ENCODE data around the gene GTPBP3.
"Not testable (repeated sequence)": the region's sequence is repeated elsewhere in the genome, so short reads cannot be mapped to it uniquely, and the experiment has no call there.

GTPBP3 gene, protein sequence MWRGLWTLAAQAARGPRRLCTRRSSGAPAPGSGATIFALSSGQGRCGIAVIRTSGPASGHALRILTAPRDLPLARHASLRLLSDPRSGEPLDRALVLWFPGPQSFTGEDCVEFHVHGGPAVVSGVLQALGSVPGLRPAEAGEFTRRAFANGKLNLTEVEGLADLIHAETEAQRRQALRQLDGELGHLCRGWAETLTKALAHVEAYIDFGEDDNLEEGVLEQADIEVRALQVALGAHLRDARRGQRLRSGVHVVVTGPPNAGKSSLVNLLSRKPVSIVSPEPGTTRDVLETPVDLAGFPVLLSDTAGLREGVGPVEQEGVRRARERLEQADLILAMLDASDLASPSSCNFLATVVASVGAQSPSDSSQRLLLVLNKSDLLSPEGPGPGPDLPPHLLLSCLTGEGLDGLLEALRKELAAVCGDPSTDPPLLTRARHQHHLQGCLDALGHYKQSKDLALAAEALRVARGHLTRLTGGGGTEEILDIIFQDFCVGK

DNA sequence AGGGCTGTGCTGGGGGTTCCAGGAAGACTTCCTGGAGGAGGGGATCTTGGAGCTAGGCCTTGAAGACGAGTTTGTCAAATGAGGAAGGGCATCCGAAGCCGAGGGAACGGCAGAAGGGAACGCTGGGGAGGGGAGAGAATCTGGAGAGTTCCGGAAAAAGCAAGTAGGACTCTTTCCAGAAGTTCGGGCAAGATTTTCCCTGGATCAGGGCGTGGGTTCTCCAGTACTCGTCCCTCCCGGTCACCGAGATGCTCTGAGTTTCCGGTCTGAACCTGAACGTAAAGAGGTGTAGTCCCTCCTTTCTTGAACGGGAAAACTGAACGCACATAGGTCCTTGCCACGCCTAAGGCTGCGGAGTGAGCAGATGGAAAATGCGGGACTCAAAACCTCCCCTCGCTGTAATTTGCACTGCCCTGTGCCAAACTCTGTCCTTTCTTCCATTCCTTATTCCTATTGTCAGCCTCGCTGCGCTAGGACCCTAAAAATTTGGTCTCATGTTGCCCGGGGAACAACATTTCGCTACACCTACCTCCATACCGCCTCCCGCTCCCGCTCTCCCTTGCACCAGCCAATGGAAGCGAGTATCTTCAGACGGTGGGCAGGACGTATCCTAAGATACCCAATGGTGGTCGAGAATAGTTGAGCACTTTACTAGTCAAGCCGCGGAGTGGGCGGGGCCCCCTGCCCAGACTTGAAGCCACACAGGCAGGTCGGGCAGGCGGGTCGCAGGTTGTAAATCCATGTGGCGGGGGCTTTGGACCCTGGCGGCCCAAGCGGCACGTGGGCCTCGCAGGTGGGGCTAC lies at the start of gene GTPBP3:
Gene GTPBP3, plus strand, starts transcription at position 682 of the 803 bp plus-strand sequence. Its CDS starts 59 bp downstream, at position 741.
- peak; percentile 99 for DNase-seq

DNA sequence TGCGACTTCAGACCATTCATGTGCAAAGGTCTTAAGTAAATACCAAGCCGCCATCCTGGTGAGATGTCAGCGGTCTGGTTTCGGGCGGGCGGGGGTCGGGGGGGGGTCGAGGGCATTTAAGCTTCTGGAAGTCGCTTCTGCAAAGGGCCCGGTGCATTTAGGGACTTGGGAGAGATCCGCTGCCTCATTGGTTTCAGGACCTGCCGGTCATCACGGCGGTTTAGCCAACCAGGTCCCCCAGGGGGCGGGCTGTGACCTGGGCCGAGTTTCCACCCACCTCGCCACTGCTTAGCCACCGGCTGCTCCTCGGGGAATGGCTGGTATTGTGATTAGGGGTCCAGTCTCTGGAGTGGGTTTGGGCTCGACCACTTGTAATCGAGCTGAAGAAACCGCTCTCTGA lies 47.9 kb upstream of the GTPBP3 start:
- DNase-seq: peak; percentile 93

DNA sequence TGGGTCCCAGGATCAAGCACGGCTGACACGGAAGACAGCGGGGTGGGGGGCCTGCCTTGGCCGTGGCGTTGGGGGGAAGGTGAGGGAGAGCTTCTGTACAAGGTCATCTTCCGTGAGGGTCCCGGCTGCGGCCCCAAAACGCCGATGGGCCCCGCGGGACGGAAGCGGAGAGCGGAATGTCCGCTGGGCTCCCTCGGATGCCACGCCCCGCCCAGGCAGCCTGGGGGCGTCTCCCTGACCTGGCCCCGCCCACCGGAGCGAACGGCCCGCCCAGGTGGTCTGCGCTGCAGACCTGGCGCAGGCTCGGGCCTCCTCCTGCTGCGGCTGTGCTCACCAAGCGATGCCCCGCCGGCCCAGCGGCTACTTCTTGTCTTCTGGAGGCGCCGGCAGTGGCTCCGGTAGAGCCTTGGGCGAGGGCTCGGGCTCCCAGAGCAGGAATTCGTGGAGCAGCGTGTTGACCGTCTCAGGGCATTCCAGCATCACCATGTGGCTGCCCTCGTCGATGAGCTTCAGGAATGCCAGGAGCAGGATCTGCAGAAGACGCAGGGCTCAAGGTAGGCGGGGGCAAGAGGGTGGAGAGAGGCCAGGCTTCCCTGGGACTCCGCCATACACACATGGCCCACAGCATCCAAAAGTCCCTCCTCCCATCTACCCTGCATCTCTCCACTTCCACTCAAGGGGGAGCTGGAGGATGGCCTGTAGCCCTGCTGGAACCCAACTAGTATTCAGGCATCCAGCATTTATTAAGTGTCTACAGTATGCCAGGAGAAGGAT lies 44.9 kb upstream of the GTPBP3 start:
- peak; percentile 97 for DNase-seq

DNA sequence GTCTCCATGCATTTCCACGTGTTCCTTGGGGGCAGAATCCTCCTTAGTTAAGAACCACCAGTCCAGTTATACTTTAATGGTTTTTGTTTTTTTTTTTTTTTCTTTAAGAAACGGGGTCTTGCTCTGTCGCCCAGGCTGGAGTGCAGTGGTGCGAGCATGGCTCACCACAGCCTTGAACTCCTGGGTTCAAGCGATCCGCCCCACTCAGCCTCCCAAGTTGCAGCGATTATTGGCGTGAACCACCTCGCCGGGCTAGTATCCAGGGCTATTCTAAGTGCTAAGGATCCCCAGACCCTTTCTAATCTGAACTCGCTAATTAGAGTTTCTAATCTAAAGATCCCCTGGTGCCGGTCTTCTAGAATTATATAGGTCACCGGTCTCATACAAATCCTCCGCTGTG lies 43.7 kb upstream of the GTPBP3 start:
- no peak for DNase-seq

DNA sequence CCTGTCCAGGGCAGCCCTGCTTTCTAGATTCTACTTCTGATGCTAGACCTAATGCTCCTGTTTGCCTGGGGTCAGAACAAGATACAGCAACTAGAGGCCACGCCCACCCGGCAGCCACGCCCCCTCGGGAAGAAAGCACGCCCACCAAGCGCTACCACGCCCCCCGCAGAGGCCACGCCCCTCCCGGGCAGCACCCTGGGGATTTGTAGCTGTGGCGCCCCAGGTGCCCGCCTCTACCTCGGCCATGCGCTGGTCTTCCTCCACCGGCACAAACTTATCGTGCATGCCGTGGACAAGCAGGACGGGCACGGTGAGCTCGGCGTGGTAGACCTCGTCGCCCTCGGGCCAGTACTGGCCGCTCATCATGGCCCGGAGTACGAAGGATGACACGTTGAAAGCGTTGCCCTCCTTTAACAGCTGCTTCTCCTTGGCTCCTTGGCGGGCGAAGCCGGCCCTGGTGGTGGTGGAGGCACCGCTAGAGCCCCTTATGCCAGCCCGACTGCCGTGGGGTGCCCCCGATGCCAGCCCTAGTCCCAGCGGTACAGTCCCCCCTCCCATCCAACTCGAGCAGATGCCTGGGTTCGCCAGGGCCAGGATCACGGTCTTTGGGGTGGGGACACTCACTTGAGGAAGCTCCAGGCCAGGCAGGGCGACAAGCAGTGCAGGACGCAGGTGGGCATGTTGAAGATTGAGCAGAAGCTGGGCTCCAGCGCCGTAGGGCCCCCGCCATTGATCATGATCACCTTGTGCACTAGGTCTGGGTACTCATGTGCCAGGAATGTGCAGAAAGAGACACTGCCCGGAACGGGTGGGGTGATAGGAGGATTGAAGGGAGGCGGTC lies 43.1 kb upstream of the GTPBP3 start:
- DNase-seq: peak; percentile 88

DNA sequence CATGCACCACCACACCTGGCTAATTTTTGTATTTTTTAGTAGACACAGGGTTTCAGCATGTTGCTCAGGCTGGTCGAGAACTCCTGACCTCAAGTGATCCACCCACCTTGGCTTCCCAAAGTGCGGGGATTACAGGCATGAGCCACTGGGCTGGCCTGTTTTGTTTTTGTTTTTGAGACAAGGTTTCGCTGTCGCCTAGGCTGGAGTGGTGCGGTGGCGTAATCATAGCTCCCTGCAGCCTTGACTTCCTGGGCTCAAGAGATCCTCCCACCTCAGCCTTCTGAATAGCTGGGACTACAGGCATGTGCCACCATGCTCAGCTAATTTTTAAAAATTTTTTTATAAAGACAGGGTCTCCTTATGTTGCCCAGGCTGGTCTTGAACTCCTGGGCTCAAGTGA lies 41.8 kb upstream of the GTPBP3 start:
- not testable (repeated sequence) for DNase-seq

DNA sequence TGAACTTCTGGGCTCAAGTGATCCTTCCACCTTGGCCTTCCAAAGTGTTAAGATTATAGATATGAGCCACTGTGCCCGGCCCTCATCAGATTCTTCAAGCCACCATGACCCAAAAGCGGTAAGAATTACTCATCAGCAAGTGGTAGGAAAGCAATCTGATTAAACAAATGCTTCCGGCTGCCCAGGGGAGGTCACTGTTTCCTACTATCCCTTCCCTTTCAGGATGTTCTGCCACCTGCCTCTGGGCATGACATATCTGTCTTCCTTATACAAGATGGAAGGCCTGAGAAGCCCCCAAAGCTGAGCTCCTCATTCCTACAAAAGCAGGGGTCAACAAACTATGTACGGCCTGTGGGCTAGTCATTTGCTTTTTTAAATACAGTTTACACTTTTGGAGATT lies 41.1 kb upstream of the GTPBP3 start:
- DNase-seq: no peak

DNA sequence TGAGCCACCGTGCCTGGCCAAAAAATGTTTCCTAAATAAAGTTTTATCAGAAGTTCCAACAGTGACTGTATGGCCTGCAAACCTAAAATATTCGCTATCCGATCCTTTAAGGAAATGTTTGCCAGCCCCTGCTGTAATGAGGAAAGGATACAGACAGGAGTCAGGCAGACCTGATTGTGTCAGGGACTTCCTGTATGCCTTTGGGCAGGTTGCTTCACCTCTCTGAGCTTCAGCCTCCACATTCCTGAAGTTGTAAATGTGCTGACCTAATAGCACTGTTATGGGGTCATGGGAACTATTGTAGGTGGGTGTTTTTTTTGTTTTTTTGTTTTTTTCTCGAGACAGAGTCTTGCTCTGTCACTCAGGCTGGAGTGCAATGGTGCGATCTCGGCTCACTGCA lies 40.4 kb upstream of the GTPBP3 start:
- DNase-seq: peak; percentile 89

DNA sequence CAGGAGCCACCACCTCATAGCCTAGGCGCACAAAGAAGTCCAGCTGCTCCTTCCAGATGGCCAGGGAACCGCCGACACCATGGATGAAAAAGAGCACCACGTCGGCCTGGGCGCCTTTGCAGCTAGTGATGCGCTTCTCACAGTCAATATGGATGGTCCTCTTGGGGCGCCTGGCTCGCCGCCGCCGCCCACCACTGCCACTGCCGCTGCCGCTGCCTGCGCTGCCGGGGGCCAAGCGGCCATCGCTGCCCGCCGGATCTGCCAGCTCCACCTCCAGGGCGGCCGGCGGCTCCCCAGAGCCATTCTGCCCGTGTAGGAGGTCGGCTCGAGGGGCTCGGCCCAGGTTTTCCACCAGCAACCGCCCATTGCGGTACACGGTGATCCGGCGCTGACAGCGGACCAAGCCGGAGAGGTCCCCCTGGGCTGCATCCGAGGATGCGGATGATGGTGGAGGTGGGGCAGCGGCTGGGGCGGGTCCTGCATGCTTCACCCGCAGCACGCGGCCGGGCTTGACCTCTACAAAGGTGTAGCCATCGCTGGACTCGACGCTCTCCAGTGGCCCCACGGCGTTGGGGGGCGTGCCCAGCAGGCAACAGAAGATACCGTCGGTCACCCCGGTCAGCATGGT lies 36.2 kb upstream of the GTPBP3 start:
- DNase-seq: no peak

DNA sequence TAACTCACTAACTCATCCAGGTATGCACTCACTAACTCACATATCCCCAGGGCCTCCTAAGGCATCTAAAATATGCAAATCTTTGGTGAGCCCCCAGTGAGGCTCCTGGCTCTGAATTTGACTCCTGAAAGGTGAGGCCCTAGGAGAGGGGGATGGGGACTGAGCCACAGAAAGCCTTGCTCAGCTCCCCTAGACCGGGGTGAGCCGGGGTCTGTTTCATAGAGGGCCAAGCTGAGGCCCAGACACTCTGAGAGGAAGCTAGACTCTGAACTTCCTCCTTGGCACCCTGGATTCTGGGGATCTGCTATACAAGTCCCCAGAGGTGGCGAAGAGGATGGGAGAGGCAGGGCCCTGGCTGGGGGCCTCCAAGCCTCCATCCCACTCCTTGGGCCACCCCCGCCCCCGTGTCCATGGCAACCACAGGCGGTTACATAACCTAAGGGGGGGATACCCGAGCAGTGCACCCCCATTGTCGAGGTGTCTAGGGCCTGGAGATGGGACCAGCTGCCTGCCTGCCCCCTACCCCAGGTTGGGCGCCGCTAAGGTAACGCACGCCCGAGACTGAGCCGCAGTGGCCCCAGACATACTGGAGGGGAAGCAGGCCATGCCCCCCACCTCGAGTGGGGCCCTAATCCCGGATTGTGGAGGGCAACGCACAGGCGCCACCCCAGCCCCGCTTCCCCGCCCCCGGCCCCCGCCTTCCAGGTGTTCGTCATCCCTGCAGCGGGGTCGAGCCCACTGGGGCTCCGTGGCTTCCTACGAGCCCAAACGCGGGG lies 34.8 kb upstream of the GTPBP3 start:
- peak; percentile 69 for DNase-seq

DNA sequence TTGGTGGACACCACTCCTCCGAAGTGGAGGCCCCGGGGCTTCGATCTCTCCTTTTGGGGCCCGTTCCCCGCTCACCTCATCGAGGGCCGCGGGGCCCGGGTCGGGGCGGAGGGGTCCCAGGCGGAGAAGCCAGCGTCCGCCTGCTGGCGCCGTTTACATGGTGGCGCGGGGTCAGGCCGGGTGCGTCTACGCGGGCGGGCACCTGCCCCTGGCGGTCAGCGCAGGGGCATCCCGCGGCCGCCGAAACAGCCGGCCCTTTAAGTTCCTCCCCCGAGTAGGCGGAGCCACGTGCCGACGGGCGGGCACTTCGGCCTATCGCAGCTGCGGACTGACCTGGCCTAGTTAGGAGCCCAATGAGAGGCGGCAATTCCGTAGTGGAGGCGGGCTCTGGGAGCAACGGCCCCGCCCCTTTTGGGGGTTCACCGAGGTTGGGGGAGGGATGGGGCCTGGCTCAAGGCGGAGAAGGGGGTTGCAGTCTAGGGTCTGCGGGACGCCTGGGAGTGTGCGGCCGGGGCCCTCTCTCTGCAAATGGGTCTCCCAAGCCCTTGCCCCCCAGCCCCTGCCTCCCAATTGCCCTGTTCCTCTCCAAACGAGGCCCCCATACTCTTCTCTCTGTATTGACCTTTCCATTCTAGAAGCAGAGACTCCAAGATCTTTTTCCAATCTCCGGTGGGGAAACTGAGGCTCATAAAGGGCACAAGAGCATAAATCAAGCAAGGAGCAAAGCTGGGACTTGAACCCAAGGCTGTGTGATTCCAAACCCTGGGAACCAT lies 34.0 kb upstream of the GTPBP3 start, which contains the start of gene ABHD8:
Gene ABHD8, minus strand, starts transcription at position 259 of the 773 bp plus-strand sequence. CDS start 1,809 bp downstream, outside the sequence.
- DNase-seq: peak; percentile 98

DNA sequence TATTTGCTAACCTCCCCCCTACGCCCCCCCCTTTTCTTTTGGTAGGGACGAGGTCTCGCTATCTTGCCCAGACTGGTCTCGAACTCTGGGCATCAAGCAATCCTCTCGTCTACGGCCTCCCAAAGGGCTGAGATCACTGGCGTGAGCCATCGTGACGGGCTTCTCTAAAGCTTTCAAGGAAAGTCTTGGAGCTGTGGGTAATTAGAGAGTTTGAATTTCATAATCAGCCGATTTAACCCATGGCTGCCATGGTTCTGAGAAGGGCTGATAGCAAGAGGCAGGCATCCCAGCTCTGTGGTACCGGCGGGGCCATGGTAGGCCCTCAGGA lies 33.4 kb upstream of the GTPBP3 start:
- peak; percentile 43 for DNase-seq

DNA sequence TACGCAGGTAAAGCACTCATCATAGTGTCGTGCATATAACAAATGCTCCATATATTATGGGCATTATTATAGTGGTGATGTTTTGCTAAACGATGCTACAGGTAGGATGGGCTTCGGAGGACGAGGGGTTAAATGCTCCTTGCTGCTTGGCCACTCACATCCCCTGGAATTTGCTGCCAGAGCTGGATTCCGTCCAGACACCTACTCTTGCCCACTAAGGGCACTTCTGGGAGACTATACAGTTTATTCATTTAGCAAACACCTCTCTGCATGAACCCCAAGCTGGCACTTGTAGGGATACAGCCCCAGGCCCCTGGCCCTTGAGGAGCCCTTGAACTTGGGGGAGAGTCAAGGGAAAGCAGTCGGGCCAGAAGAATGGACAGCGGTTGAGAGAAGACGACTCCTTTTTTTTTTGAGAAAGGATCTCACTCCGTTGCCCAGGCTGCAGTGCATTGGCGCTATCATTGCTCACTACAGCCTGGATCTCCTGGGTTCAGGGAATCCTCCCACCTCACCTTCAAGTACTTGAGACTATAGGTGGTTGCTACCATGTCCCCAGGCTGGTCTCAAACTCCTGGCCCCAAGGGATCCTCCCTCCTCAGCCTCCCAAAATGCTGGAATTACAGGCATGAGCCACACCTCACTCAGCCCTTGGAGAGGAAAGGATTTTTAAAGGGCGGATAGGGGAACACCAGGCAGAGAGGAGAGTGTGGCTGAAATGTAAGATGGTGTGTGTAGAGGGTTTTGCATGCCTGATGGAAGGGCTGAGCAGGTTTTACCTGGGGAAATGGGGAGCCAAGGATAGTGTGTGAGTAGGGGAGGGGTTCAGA lies 32.8 kb upstream of the GTPBP3 start:
- peak; percentile 53 for DNase-seq

DNA sequence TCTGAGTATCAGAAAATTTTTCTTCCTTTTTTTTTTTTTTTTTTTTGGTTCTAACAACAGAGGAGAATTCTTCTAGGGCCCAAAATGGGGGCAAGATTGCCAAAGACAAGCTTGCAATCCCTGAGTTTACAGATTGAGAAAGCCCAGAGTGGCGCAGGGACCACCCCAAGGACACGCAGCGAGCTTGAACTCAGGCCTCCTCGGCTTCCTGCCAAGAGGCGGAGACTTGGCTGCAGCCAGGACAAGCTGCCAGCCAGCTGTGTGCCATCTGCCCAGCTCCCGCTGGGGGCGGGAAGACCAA lies 32.2 kb upstream of the GTPBP3 start:
- no peak for DNase-seq

DNA sequence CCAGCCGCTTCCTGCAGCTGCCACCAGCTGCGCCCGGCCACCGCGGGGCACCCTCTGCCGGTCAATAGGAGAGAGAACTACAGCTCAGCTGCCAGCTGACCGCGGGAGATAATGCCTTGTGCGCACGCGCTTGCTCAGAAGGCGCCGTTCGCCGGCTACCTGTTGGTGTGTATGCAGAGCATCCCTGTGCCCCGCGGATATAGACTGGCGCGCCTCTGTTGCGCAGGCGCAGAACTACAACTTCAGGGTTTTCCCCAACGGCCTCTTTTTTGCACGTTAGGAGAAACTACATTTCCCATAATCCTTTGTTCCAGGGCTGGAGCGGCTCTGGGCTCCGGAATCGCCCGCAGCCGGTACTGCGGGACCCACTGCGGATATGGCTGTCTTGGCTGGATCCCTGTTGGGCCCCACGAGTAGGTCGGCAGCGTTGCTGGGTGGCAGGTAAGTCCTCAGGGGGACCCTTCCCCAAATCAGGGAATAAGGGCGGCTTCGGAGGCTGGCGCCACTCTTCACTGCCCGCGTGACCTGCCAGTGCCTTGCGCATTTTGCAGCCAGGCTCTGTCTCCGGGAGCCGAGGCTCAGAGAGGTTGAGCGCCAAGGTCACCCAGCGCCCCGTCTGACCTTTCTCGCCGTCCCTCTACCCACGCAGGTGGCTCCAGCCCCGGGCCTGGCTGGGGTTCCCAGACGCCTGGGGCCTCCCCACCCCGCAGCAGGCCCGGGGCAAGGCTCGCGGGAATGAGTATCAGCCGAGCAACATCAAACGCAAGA lies 31.7 kb upstream of the GTPBP3 start, which contains the start of gene MRPL34:
Gene MRPL34, plus strand, starts transcription at position 356 of the 768 bp plus-strand sequence. Its CDS starts 21 bp downstream, at position 377.
- peak; percentile 100 for DNase-seq

DNA sequence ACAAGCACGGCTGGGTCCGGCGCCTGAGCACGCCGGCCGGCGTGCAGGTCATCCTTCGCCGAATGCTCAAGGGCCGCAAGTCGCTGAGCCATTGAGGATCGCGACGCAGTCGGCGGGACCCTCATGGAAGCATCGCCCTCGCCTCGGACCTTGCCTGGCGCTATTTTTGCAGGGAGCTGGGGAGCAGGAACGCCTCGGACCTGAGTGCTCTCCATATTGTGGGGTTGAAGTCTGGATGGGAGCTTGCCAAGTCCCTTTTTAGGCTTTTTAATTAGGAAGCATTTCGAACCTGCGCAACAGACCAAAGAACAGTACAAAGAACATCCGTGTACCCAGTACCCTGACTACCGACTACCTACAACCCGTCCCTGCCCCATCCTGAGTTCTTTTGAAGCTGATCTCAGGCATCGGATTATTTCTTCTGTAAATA lies 31.1 kb upstream of the GTPBP3 start:
- DNase-seq: peak; percentile 79

DNA sequence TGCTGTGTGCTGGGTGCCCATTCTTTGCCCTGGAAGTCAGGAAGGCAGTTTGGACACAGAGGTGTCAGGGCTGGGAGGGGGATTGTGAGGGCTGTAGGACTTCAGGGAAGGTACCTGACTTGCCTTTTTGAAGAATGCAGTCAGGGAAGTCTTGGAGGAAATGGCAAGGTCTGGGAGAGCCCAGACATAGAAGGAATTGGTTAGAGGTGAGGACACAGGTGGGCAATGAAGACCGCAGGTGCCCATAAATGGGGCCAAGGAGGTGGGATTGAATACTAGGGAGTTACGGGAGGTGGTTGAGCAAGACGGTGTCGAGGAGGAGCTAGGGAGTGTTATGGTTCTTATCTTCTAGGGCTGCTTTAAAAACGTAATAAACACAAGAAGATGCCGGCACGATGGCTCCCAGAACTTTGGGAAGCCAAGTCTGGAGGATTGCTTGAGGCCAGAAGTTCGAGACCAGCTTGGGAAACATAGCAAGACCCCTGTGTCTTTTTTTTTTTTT lies 29.4 kb upstream of the GTPBP3 start:
- peak; percentile 62 for DNase-seq

Data from islet precursor cell (in vitro differentiated cells).